GM12891 (cell line): ENCODE measurements around the gene EDEM2.

Experiments used
- DNase-seq: peaks from one replicate; pipeline ENCODE4 v3.0.0; 2011; ENCODE audit warnings: low spot score; ENCODE audit not compliant: insufficient read length
- FAIRE-seq: peaks from 2 replicates; lab custom pipeline; 2011; peaks lifted over from hg19 to GRCh38; lab: Jason Lieb, UNC
- PAX5 ChIP-seq: IDR thresholded peaks from 2 replicates; pipeline ENCODE4 v1.6.1; 2011; ENCODE audit warnings: low read length, moderate library complexity, mild to moderate bottlenecking; ENCODE audit not compliant: insufficient read depth, severe bottlenecking
- POLR2A ChIP-seq: IDR thresholded peaks from 2 replicates; pipeline ENCODE4 v1.6.1; 2011; ENCODE audit warnings: low read depth, low read length, control low read depth
- POLR2AphosphoS5 ChIP-seq: IDR thresholded peaks from 2 replicates; pipeline ENCODE4 v1.6.1; 2011; ENCODE audit warnings: low read depth, low read length, control low read depth
- POU2F2 ChIP-seq: IDR thresholded peaks from 2 replicates; pipeline ENCODE4 v1.6.1; 2011; ENCODE audit warnings: low read depth, mild to moderate bottlenecking, control low read depth, low read length, moderate library complexity
- SPI1 ChIP-seq: IDR thresholded peaks from 2 replicates; pipeline ENCODE4 v1.6.1; 2011; ENCODE audit warnings: low read depth, low read length, control low read depth
- TAF1 ChIP-seq: IDR thresholded peaks from 2 replicates; pipeline ENCODE4 v1.6.1; 2011; ENCODE audit warnings: low read depth, low read length, control low read depth

Gene EDEM2

GRCh38 chr20:35146299-35146919 lies 727 bp downstream of the EDEM2 start:
- no peak for TF ChIP-seq POLR2AphosphoS5
- TF ChIP-seq SPI1: no peak
- no peak for TF ChIP-seq POU2F2
- no peak for TF ChIP-seq PAX5
- no peak for TF ChIP-seq POLR2A
- no peak for TF ChIP-seq TAF1
- FAIRE-seq (peak; percentile 43), DNase-seq (peak; percentile 24)

GRCh38 chr20:35145141-35145564 lies 2.0 kb downstream of the EDEM2 start:
- FAIRE-seq (peak; percentile 75), DNase-seq (peak; percentile 40)
- TF ChIP-seq TAF1: no peak
- no peak for TF ChIP-seq POU2F2
- no peak for TF ChIP-seq POLR2AphosphoS5
- no peak for TF ChIP-seq POLR2A
- TF ChIP-seq SPI1: no peak
- no peak for TF ChIP-seq PAX5

- DNase-seq (no peak), FAIRE-seq (peak; percentile 20)
- TF ChIP-seq POLR2AphosphoS5 (no peak), PAX5 (no peak), POLR2A (no peak), TAF1 (no peak), SPI1 (0 out of 2 replicates have a peak, but pooled peaks have one; percentile 1), POU2F2 (no peak)
Measured at GRCh38 chr20:35144694-35145093, 2.4 kb downstream of the EDEM2 start.

- TF ChIP-seq POU2F2 (no peak), POLR2A (no peak), POLR2AphosphoS5 (no peak)
- FAIRE-seq (no peak), DNase-seq (no peak)
Measured at GRCh38 chr20:35135867-35136586, 11.1 kb downstream of the EDEM2 start.

- no peak for TF ChIP-seq PAX5
- no peak for TF ChIP-seq TAF1
- no peak for TF ChIP-seq POLR2A
- no peak for TF ChIP-seq POLR2AphosphoS5
- DNase-seq (no peak), FAIRE-seq (no peak)
Measured at GRCh38 chr20:35134880-35135279, 12.3 kb downstream of the EDEM2 start.

GRCh38 chr20:35134472-35134871 lies 12.7 kb downstream of the EDEM2 start:
- DNase-seq (no peak), FAIRE-seq (no peak)
- no peak for TF ChIP-seq POLR2A
- TF ChIP-seq TAF1: no peak
- TF ChIP-seq PAX5: no peak
- no peak for TF ChIP-seq SPI1
- TF ChIP-seq POU2F2: no peak
- TF ChIP-seq POLR2AphosphoS5: no peak

GRCh38 chr20:35133735-35134134 lies 13.4 kb downstream of the EDEM2 start:
- TF ChIP-seq TAF1: no peak
- TF ChIP-seq POLR2A: no peak
- TF ChIP-seq PAX5: no peak
- TF ChIP-seq POU2F2: no peak
- TF ChIP-seq POLR2AphosphoS5: no peak
- TF ChIP-seq SPI1: no peak
- DNase-seq: no peak
- no peak for FAIRE-seq

- FAIRE-seq (no peak), DNase-seq (no peak)
- no peak for TF ChIP-seq TAF1
- TF ChIP-seq POU2F2: no peak
- TF ChIP-seq SPI1: no peak
- TF ChIP-seq POLR2AphosphoS5: no peak
- no peak for TF ChIP-seq POLR2A
- TF ChIP-seq PAX5: no peak
Measured at GRCh38 chr20:35133031-35133430, 14.1 kb downstream of the EDEM2 start.

- no peak for DNase-seq
- no peak for TF ChIP-seq POLR2AphosphoS5
- TF ChIP-seq TAF1: no peak
- FAIRE-seq: no peak
Measured at GRCh38 chr20:35131934-35132333, 15.2 kb downstream of the EDEM2 start.

- DNase-seq (no peak), FAIRE-seq (no peak)
- no peak for TF ChIP-seq POLR2AphosphoS5
Measured at GRCh38 chr20:35129647-35130069, 17.5 kb downstream of the EDEM2 start.
